Kidney glomerular epithelial cell (primary cell): ENCODE measurements around the gene RIPOR3.
"Not testable (repeated sequence)": the region's sequence is repeated elsewhere in the genome, so short reads cannot be mapped to it uniquely, and the experiment has no call there.

Experiments used
- DNase-seq: peaks from one replicate; lab custom pipeline; 2025; lab: John Stamatoyannopoulos, UW

RIPOR3 gene

DNA sequence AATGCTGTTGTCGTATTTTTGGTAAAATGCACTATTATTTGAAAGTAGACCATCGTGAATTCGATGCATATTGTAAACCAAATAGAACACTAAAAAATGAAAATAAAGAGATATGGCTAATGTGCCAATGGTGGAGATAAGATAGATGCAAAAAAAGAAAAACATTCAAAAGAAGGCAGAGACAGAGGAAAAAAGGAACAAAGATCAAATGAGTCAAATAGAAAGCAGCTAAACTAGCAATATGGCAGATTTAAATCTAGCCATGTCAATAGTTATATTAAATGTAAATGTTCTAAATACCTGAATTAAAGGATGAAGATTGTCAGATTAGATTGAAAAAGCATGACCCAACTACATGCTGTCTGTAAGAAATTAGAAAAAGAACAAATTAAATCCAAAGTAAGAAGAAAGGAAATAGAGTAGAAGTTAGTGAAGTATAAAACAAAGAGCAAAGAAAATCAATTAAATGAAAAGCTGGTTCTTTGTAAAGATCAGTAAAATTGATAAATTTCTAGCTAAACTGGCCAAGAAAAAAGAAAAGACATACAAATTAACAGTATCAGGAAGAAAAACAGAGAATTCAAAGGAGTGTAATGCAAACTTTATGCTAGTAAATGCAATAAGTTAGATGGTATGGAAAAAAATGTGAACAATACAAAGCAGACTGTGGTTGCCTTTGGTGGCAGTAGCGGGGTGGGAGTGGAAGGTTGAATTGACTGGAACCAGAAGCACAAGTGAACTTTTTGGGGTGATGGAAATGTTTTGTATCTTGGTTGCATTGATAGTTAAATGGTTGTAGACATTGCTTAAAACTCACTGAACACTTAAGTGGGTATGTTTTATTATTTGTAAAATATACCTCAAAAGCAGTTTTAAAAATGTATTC is 136.4 kb downstream of the RIPOR3 start:
- DNase-seq = no peak

DNA sequence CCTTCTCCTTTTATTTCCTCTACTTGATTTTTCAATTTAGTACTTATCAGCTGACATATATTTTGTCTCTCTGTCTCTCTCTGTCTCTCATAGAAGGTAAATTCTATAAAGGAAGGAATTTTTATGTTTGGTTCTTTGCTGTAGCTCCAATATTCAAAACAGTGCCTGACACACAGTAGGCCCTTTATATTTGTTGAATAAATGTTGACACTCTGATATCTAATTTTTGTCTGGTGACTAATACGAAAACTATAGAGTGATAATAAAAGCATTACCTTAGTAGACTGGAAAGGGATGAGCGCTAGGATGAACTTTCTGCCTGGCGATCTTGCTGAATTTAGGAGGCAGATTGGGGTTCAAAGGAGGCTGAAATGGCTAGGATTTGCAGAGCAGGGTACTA is 138.4 kb downstream of the RIPOR3 start:
- no peak for DNase-seq

DNA sequence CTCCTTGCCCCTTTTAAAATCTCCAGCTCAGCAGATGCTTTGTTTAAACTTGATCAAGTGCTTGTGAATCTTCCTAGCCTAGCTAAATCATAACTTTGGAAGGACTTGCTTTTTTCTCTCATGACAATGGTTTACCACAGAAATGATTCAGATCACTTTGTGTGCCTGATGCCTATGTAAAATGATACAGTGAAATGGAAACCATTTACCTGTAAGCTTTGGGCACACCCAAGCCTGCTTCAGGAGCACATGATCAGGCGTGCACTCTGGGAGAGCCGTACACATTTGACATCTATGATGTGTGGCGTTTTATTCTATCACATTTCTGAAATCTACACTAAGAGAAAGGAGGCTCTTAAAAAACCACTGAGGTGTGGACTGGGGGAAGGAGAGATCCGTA is 140.1 kb downstream of the RIPOR3 start:
- DNase-seq = no peak

DNA sequence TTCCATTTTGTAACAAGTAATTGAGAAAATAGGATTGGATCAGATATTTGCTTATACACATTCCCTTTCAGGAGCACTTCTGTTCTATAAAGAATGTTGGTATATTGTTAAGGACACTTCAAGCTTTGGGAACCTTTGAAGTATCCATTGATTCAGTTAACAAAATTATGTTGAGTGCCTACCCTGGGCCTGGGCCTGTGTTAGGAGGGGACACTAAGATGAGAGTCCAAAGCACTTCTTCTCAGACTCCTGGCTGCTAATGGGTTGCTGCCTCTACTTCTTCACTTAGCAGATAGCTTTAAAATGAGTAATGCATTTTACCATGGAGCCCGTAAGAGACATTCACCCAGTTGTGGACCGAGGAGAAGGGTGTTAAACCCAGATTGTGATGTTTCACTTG is 140.8 kb downstream of the RIPOR3 start:
- no peak for DNase-seq

DNA sequence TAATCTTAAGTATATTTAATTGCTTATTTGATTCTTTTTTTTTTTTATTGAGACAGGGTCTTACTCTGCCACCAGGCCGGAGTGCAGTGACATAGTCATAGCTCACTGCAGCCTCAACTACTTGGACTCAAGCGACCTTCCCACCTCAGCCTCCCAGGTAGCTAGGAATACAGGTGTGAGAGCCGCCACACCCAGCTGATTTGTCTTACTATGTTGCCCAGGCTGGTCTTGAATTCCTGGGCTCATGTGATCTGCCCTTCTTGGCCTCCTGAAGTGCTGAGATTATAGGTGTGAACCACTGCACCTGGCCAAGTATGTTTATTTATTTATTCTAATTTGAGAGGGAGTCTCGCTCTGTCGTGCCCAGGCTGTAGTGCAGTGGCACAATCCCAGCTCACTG is 142.9 kb downstream of the RIPOR3 start:
- no peak for DNase-seq

DNA sequence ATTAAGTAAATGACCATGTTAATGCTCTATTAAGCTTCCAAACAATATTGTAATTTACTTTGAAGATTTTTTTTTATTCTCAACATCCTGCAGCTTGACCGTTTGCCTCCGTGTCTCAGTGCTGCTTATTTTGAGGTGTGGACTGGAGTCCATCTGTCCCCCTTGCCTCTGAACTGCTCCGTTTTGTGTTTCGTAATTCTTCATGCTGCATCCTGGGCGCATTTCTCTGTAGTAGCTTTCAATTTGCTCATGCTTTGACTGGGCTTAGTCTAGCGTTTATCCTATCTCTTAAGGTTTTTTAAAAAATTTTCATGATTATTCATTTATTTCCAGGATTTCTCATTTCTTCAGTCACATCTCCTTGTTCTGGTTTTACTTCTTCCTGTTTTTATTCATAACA is 143.4 kb downstream of the RIPOR3 start:
- DNase-seq = no peak

DNA sequence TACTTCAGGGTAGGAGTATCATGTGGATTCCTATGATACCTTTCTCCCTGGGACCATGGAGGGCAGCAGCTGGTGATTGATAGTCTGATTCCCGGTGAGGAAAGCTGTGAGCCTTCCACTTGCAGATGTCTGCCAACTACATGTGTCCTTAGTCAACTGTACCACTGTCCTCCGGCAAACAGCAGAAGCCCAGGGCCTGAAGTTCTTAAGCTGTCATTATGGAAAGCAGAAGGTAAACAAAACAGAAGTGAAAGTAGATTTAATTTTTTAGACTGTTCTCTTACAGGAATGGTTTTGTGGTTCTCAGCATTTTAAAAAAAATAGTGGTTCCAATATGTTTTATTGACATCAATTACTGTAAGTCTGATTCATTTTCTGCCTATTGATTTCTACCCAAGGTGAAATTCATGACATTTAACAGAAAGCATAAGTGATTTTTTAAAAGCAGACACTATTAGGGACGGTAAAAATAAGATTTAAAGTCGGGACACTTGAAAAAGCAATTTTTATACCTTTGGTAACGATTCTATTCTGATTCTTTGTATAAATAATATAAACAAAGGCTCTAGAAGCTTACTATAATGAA is 144.5 kb downstream of the RIPOR3 start:
- DNase-seq = no peak

DNA sequence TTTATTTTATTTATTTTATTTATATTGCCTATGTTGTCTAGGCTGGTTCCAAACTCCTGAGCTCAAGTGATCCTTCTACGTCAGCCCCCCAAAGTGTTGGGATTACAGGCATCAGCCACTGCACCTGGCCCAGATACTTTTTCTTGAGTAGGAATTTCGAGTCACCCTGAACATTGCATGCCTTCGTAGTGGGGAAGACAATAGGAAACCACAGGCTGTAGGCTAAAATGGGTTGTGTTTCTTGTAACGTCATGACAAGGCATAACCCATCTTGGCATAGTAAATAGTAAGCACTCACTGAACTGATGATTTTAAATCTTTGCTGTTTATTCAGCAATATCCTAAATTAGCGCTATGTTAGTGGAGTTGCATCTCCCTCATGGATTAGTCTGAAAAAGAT is 146.2 kb downstream of the RIPOR3 start:
- DNase-seq = no peak

DNA sequence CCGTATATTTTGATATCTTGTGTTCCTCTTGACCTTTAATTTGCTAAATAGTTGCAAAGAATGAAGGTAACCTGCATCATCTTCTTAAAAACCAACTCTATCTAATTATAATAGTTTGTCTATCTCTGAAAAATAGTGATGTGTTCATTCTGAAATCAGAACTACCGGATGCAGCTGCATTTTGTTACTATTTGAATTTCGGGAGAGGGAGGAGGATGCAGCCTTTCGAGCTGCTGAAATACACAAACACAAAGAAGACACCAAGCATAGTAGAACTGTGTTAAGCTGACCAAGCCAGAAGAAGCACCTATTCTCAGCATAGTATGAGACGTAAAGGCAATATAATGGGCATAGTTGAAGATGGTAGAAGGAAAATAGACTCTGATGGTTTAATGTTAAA is 148.0 kb downstream of the RIPOR3 start:
- DNase-seq = no peak

DNA sequence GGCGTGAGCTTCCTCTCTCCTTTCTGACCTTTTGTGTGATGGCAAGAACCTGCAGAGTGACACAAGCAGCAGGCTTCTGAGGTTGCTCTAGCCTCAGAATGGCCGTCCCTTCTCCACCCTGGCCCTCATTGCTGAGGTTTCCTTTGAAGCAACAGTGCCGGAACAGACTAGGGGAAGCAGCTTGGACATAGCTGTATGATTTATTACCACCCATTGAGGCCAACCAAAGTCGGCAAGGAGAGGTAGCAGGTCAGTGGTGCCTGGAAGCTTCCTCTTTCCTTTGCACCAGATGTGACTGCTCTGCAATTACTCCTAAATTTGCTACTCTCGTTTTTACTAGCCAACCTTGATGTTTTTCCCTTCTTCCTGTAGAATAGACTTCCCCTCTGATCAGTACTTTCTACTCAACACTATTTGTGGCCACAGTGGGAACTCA is 149.7 kb downstream of the RIPOR3 start:
- DNase-seq = no peak

DNA sequence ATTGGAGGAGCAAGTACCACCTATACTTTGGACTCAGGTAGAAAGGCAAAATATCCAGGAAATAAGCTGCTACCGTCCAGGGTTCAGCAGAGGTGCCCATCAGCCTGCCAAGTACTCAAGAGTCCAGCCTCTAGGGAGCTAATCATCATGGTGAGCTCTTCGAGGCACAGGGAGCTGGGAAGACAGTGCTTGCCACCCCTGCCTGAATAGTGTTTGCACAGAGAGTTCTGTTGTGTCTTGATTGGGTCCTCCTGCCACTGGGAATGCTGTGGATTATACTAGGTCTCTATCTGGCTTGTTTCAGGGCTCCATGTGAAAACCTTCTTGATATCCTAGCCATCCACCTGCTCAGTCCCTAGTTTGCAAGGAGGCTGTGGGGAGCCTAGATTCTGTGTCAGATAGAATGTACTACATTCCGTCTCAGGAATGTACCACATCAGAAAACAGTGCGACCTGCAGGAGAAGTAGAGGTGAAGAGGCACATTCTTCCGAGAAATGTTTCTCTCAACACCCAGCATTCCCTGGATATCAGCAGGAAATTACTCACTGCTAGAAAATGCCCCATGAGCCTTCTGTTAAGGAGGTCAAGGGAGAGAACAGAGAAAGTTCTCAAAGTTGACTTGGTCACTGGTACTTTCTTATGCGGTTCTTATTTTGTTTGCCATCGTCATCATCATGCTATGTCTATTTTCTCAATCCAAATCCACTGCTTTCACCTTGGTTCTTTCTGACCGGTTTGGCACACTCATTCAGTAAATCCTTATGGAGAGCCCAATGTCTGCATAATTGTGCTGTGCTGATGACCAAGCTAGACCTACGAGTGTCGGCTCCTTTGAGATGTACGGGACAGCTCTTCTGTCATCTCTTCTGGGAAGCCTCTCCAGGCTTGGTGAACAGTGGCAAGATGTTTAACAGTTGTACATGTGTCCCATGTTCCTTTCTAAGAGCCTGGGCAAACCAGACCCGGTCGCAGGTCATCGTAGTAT is 150.4 kb downstream of the RIPOR3 start:
- DNase-seq = peak; percentile 98

DNA sequence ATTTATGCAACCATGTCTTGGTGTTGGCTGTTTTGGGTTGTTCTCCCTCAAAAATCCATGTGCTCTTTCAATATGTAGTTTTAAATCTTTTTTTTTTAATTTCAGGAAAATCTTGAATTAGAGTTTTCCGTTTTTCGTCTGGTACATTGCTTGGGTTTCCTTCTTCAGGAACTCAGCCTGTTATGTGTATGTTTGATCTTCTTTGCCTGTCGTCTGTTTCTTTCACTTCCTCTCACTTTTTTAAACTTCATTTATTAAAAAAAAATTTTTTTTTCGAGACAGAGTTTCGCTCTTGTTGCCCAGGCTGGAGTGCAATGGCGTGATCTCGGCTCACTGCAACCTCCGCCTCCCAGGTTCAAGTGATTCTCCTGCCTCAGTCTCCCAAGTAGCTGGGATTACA is 151.5 kb downstream of the RIPOR3 start:
- DNase-seq = not testable (repeated sequence)

DNA sequence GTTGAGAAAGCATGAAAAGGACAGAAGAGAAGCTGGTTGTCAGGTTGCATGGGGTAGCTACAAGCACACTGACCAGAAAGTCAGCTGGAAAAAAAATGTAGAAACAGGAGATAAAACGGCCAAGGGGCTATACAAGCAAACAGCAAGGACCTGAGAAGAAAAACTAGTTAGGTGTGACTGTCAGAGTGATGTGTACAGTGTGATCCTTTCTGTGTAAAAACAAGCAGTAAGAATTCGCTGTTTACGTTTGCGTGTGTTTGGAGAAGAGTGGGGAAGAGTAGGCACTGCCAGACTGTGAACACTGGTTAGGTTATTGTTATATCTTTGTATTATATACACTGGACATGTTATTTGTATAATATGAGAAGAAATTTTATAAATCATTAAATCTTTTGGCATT is 153.1 kb downstream of the RIPOR3 start:
- DNase-seq = no peak

DNA sequence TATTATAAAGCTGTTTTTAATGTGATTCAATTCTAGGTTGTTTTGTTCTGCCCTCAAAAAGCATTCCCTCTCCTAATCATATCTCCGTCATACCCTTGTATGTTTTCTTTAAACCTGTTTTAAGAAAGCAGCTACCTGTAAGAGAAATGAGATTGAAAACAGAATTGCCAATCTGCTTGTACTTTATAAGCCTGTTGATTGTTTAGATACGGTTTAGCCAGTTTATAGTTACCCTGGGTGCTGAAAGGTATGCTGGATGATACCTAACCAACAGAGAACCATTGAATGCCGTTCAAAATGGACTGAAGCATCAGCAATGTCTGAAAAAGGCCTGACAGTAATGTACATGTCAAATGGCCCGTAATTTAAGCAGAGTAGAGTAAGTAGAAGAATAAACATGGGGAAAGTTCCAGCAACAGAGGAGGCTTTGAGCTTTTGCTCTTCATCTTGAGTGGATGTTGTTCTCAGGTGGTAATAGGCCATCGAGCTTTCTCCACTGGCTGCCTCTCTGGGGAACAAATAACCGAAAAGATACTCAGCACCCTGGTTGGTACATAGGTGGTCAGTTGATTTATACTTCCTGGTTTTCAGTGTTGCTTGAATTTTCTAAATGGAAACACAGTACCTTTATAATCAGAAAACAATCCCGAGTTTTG is 153.7 kb downstream of the RIPOR3 start:
- DNase-seq = no peak

DNA sequence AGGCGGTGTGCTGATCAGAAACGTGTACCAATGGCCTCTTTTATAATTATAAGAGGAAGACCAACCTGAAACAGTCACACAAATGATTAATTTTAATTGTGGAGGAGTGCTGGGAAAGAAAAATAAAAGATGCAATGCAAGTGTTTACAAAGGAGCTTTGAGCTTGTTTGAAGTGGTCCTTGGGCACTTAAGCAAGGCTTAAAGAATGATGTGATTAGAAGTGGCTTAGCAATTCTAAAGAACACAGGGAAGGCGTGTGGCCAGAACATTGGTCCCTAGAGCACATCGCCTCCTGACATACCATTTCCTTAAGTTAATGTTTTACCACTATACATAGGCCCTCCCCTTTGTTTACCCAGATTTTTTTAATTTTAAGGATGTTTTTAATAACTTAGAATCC is 155.0 kb downstream of the RIPOR3 start:
- DNase-seq = peak; percentile 75
